GM12892 (cell line): ENCODE measurements around the gene ZNF425.

ENCODE experiments used
- POLR2A ChIP-seq: IDR thresholded peaks from 2 replicates; pipeline ENCODE4 v1.6.1; 2011; ENCODE audit warnings: low read depth, low read length, control low read depth
- POLR2AphosphoS5 ChIP-seq: IDR thresholded peaks from 2 replicates; pipeline ENCODE4 v1.6.1; 2011; ENCODE audit warnings: low read depth, low read length, control low read depth

DNA sequence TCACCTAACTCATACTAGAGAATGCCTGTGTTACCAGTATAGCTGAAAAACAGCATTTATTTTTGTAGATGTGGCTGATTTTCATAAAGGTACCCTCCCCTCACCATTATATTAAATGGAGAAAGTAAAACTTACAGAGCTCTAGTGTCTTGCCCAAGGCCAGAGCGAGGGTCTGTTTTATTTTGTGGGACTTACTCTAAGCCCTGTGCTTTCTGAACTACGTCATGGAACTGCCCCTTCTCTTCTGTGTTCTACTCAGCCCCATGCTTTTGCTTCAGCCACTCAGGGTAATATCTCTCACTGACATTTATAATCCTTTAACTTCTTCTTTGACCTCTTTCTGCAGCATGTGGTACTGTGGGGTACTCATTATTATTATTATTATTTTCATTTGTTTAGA lies 25.3 kb downstream of the ZNF425 start:
- TF ChIP-seq POLR2A (no peak), POLR2AphosphoS5 (no peak)
